ENCODE measurements around the gene LDLRAD2.

Gene LDLRAD2

DNA sequence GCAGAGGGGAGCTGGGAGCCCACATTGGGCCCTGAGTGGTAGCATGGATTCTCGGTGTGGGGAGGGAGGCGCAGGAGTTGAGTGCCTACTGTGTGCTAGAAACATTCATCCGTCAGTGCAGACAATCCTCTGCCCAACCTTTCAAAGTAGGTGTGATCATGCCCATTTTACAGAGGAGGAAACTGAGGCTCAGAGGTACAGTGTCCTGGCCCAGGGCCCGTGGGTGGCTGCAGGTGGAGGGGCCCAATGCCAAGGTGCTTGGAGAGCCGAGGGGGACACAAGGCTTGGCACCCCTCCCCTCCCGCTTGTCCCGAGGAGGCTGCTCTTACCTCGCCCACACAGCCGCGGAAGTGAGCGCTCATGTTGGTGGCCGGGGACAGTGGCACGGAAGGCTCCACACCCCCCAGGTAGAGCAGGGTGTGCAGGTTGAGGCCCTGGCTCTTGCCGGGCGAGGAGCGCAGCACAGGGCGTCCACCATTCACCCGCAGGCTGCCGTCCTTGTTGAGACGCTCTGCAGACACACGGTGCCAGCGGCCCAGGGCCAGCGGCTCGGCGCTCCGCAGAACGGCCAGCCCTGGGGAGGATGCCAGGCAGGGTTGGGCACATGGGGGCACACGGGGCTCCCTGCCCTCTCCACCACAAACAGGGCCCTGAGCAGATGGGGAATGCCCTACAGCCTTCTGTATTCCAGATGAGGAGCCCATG lies 16.6 kb downstream of the LDLRAD2 start:
- TF ChIP-seq, protein P1, sequence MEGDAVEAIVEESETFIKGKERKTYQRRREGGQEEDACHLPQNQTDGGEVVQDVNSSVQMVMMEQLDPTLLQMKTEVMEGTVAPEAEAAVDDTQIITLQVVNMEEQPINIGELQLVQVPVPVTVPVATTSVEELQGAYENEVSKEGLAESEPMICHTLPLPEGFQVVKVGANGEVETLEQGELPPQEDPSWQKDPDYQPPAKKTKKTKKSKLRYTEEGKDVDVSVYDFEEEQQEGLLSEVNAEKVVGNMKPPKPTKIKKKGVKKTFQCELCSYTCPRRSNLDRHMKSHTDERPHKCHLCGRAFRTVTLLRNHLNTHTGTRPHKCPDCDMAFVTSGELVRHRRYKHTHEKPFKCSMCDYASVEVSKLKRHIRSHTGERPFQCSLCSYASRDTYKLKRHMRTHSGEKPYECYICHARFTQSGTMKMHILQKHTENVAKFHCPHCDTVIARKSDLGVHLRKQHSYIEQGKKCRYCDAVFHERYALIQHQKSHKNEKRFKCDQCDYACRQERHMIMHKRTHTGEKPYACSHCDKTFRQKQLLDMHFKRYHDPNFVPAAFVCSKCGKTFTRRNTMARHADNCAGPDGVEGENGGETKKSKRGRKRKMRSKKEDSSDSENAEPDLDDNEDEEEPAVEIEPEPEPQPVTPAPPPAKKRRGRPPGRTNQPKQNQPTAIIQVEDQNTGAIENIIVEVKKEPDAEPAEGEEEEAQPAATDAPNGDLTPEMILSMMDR (conservative IDR thresholded peaks at IDR 0.05): no peak
- H3K27ac ChIP-seq: no peak overlapping the region

DNA sequence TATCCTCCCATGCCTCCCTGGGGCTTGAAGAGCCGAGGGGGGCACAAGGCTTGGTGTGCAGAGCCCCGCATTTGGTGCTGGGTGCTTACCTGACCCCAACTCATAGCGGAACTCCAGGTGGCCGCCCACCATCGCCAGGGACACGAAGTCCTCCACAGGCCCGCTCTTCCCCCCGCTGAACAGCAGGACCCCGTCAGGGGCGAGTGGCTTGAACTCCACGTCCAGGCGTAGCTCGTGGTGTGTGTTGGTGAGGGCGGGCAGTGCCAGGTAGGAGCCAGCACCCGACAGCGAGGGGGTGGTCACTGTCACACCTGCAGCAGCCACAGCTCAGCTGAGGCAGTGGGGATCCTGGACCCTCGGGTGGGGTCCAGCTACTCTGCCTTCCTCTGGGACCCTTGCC lies 17.2 kb downstream of the LDLRAD2 start:
- TF ChIP-seq, protein P1 (conservative IDR thresholded peaks at IDR 0.05): no peak

DNA sequence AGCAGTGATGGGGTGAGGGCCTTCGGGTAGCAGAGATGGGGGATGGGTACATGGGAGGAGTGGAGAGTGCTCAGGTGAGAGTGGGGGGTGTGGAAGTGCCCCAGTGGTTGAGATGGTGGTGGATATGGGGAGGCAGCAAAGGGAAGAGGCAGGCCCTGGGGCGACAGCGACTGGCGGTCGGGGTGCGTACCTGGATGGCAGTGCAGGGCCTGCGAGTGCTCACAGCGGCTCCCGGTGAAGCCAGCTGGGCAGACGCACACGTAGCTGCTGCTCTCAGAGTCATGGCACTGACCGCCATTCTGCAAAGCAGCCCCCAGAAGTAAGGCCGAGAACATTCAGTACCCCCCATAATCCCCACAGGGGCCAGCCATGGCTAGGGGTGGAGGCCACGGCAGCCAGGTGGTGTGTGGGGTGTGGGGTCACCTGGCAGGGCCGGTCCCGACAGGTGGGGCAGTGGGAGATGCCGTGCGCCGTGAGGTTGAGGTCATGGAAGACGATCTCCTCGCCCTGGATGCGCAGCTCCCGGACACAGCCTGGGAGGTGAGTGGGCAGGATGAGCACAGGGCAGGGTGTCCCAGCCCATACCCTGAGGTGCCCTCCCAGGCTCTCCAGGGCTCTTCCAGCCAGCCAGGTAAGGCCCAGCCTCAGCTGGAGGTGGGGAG lies 18.9 kb downstream of the LDLRAD2 start:
- TF ChIP-seq, protein P1 (conservative IDR thresholded peaks at IDR 0.05): no peak
- no peak overlapping the region for H3K27ac ChIP-seq

More for the DNA sequence above, 17.2 kb downstream of the LDLRAD2 start:
- H3K27ac ChIP-seq: no peak overlapping the region

DNA sequence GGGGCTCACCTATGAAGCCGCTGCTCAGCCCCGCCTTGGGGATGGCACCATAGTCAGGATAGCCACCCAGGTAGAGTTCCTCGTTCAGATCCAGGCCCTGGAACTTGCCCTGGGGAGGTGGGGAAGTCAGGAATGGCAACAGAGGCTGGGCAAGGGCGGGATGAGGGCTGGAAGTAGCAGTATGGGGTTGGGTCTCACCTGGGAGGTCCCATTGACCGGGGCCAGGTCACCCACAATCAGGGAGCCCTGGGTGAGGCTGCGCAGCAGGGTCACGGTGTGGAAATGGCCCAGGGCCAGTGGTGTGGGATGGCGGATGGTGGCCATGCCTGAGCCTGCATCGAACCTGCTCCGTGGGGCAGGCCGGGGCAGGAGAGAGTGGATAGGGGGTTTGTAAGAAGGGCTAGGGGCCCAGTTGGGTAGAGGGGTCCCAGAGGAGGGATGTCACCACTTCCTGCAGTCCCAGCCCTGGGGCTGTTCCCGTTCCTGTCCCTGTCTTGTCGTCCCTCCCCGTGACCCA lies 19.4 kb downstream of the LDLRAD2 start:
- no peak overlapping the region for H3K27ac ChIP-seq
- TF ChIP-seq, protein P1 (conservative IDR thresholded peaks at IDR 0.05): no peak

DNA sequence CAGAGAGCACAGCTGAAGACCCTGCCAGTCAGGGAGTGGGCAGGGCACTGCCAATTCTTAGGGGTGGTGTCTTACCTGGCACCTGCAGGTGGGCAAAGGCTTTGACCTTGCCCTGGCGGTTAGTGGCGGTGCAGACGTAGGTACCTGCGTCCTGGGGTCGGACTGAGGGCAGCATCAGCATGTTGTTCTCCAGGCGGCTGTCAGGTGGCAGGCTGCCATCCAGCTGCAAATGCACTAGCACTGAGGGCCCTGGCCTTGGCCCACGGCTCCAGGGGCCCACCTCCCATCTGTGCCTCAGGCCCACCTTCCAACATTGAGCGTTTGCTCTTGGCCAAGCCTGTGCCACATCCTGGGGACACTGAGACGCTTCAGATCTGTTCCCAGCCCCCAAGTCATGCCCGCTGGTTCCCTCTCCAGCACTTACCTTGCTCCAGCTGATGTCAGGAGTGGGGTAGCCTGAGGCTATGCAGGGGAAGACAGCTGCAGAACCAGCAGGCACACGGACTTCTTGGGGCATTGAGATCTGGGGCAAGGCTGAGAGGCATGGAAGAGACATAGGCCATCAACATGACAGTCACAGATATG lies 21.4 kb downstream of the LDLRAD2 start:
- no peak overlapping the region for H3K27ac ChIP-seq
- TF ChIP-seq, protein P1 (conservative IDR thresholded peaks at IDR 0.05): no peak

DNA sequence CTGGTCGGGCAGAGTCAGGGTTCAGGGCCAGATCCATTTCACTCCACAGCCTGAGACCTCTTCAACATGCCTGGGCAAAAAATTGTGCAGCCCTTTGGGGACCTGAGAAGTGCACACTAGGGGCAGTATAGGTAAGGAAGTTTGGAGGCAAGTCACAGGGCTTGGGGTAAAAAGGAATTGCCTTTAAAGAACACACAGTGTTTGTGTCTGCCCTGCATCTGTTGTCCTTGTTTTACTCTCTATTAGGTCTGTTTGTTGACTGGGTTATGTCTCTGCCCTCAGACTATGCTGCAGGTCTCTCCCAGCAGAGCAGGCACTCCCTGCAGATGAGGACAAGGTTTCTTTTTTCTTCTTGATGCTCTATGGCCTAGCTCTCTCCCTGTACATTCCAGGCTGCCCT lies 22.0 kb downstream of the LDLRAD2 start:
- TF ChIP-seq, protein P1 (conservative IDR thresholded peaks at IDR 0.05): no peak
- H3K27ac ChIP-seq: no peak overlapping the region

DNA sequence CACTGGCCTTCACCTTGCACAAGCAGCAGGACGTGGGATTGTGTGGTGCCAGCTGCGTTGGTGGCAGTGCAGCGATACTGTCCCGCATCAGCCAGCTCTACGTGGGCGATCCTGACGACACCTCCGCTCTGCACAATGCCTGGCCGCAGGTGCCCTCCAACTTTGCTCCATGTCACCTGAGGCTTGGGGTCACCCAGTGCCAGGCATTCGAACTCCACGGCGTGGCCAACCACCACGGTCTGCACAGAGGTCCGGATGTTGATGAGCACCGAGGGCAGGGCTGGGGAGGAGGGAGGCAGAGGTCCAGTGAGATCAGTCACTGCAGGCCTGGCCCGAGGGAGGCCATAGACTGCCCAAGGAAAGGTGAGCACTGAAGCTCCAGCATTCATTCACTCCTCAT lies 22.6 kb downstream of the LDLRAD2 start:
- TF ChIP-seq, protein P1 (conservative IDR thresholded peaks at IDR 0.05): no peak
- H3K27ac ChIP-seq: no peak overlapping the region
